ENCODE results near the gene SPTBN1. TPM values are rescaled to one million over a fixed set of nuclear protein-coding genes. Genes with fewer than 3 reads are reported as not detected.

SPTBN1 gene
- total and polyA plus RNA-seq, 2 of the 13 experiments (the other 11 are each of a cell fraction or from before 2014, with no cell fraction given), result 123 to 299 TPM

DNA sequence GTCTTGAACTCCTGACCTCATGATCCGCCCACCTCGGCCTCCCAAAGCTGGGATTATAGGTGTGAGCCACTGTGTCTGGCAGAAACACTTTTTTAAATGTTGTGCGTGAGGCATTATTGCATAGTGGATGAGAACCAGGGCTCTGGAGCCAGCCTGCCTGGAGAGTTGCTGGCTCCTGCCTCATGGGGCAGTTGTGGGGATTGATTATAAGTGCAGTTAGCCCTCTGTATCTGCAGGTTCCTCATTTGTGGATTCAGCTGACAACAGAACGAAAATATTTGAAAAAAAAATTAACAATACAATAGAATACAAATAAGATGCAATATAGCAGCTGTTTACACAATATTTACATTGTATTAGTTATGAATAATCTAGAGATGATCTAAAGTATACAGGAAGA is 137.9 kb downstream of the SPTBN1 start:
- POLR2A ChIA-PET, result interaction anchor here (0.8 kb wide), 1 partner anchor 16 kb away, joined by 4 read pairs; no protein-coding TSS in a partner anchor
- no peak overlapping the region for H3K4me3 ChIP-seq (replicated peaks in 1 of 3; ENCODE audit: insufficient read depth in 1 of 3, low read depth in 2 of 3, low read length in 3 of 3)
- CTCF ChIA-PET (ENCODE audit: low intra/inter-chr PET ratio, low total read pairs), result no interaction called here
- H3K36me3 ChIP-seq (replicated peaks in 1 of 2; ENCODE audit: control insufficient read depth in 1 of 2, insufficient read depth in 2 of 2, low read length in 2 of 2), result peaks cover 39 to 63% of the 10 kb centered on the region in 2 experiments
- DNase-seq (ENCODE audit: low spot score) (no peak), ATAC-seq (no peak), FAIRE-seq (no peak)
- H2AFZ ChIP-seq (ENCODE audit: low read length), result no peak overlapping the region
- H4K20me1 ChIP-seq (ENCODE audit: insufficient read depth, low read length), result peaks cover 63% of the 10 kb centered on the region
- H3K9ac ChIP-seq (ENCODE audit: insufficient read depth, low read depth, low read length), result no peak overlapping the region
- peaks cover 88% of the 10 kb centered on the region for H3K4me1 ChIP-seq (ENCODE audit: insufficient read depth, low read length)
- BruUV-seq (replicated peaks), result no TSS peak
- WGBS (ENCODE audit: low lambda C conversion rate), result 100% methylated on average over 4 of the region's 4 CpGs
- intact Hi-C loops (cut with micrococcal nuclease; ENCODE audit: unreplicated experiment), result no loop called here
- no peaks in the 10 kb centered on the region for H3K27me3 ChIP-seq (ENCODE audit: control insufficient read depth in 1 of 2, insufficient read depth in 2 of 2, low read length in 2 of 2)
- in situ Hi-C loops (cut with HindIII; ENCODE audit: extremely low pct_ligation_motif_present, low pct_unique_long_range_greater_than_20kb), result no loop called here
- H3K4me2 ChIP-seq (ENCODE audit: low read depth, low read length), result no peak overlapping the region
- no peak overlapping the region for H3K27ac ChIP-seq (ENCODE audit: extremely low read length, insufficient read depth, low read length)
- peaks cover 99% of the 10 kb centered on the region for H3K79me2 ChIP-seq (ENCODE audit: insufficient read depth, low read length)
- TF ChIP-seq, protein P1, sequence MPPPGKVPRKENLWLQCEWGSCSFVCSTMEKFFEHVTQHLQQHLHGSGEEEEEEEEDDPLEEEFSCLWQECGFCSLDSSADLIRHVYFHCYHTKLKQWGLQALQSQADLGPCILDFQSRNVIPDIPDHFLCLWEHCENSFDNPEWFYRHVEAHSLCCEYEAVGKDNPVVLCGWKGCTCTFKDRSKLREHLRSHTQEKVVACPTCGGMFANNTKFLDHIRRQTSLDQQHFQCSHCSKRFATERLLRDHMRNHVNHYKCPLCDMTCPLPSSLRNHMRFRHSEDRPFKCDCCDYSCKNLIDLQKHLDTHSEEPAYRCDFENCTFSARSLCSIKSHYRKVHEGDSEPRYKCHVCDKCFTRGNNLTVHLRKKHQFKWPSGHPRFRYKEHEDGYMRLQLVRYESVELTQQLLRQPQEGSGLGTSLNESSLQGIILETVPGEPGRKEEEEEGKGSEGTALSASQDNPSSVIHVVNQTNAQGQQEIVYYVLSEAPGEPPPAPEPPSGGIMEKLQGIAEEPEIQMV (CRISPR knock-in tag; IDR thresholded peaks at IDR 0.05; ENCODE audit: low read depth), result no peak
- TF ChIP-seq SP1 (IDR thresholded peaks at IDR 0.05), result no peak
- no peak for TF ChIP-seq SP1 (CRISPR knock-in tag; IDR thresholded peaks at IDR 0.05)
- TF ChIP-seq, protein P2, sequence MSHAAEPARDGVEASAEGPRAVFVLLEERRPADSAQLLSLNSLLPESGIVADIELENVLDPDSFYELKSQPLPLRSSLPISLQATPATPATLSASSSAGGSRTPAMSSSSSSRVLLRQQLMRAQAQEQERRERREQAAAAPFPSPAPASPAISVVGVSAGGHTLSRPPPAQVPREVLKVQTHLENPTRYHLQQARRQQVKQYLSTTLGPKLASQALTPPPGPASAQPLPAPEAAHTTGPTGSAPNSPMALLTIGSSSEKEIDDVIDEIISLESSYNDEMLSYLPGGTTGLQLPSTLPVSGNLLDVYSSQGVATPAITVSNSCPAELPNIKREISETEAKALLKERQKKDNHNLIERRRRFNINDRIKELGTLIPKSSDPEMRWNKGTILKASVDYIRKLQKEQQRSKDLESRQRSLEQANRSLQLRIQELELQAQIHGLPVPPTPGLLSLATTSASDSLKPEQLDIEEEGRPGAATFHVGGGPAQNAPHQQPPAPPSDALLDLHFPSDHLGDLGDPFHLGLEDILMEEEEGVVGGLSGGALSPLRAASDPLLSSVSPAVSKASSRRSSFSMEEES (CRISPR knock-in tag; IDR thresholded peaks at IDR 0.05), result no peak
- no peak for TF ChIP-seq NR3C1 (CRISPR knock-in tag; IDR thresholded peaks at IDR 0.05)
- TF ChIP-seq ZNF44 (CRISPR knock-in tag; IDR thresholded peaks at IDR 0.05), result no peak
- TF ChIP-seq ZNF138 (CRISPR knock-in tag; IDR thresholded peaks at IDR 0.05; ENCODE audit: low read depth), result no peak
- no peak for TF ChIP-seq ZSCAN21 (CRISPR knock-in tag; IDR thresholded peaks at IDR 0.05; ENCODE audit: borderline replicate concordance)
- TF ChIP-seq ZNF441 (CRISPR knock-in tag; IDR thresholded peaks at IDR 0.05; ENCODE audit: borderline replicate concordance), result no peak
- TF ChIP-seq, protein P3, sequence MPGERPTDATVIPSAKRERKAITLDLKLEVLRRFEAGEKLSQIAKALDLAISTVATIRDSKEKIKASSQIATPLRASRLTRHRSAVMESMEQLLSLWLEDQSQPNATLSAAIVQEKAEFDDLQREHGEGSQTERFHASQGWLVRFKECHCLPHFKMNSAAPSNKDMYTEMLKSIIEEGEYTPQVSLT (CRISPR knock-in tag; IDR thresholded peaks at IDR 0.05; ENCODE audit: borderline replicate concordance, low read depth), result no peak
- no peak for TF ChIP-seq U2AF2 (IDR thresholded peaks at IDR 0.05; ENCODE audit: low read depth, low read length)
- no peaks in the 10 kb centered on the region for H3K9me3 ChIP-seq (ENCODE audit: low read length)
